Measurements from ENCODE around the gene PIAS1. TPM values are rescaled to one million over a fixed set of nuclear protein-coding genes. Genes with fewer than 3 reads are reported as not detected.

Gene PIAS1
- total and polyA plus RNA-seq, 12 donors = 5.8 to 37.9 (median 30.3) TPM

DNA sequence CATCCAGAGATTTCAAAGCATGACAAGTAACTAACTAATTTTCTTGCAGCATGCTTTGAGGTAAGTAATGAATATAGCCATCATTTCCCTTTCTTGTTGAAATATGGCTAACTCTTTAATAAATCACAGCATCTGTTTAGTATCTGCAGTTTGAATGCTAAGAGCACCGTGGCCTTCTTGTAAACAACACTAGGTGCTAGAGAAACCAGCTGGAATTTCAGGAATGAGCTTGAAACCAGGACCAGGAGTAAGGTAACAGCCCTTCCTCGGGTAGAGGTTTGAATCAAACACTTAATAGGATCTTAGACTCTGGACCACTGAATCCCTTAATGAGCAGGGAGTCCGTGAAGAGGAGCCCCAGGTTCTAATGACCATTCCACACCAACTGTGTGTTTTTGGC lies 137.4 kb downstream of the PIAS1 start:
- peaks cover 2 to 47% (median 25%) of the 10 kb centered on the region in 9 donors for H3K4me1 ChIP-seq
- H3K36me3 ChIP-seq = peaks cover 0 to 84% (median 14%) of the 10 kb centered on the region in 9 donors
- TF ChIP-seq, protein P1, sequence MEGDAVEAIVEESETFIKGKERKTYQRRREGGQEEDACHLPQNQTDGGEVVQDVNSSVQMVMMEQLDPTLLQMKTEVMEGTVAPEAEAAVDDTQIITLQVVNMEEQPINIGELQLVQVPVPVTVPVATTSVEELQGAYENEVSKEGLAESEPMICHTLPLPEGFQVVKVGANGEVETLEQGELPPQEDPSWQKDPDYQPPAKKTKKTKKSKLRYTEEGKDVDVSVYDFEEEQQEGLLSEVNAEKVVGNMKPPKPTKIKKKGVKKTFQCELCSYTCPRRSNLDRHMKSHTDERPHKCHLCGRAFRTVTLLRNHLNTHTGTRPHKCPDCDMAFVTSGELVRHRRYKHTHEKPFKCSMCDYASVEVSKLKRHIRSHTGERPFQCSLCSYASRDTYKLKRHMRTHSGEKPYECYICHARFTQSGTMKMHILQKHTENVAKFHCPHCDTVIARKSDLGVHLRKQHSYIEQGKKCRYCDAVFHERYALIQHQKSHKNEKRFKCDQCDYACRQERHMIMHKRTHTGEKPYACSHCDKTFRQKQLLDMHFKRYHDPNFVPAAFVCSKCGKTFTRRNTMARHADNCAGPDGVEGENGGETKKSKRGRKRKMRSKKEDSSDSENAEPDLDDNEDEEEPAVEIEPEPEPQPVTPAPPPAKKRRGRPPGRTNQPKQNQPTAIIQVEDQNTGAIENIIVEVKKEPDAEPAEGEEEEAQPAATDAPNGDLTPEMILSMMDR (IDR thresholded peaks at IDR 0.05) = no peak
- DNase-seq (no peak), ATAC-seq (no peak)
- no peaks in the 10 kb centered on the region for H3K27me3 ChIP-seq
- H3K9me3 ChIP-seq = no peaks in the 10 kb centered on the region
- no peak overlapping the region for H3K27ac ChIP-seq
- no peak overlapping the region for H3K4me3 ChIP-seq
- intact Hi-C loops (cut with DNase I) = no loop called here
- 59 to 75% methylated on average over 3 of the region's 3 CpGs for WGBS, 2 donors

DNA sequence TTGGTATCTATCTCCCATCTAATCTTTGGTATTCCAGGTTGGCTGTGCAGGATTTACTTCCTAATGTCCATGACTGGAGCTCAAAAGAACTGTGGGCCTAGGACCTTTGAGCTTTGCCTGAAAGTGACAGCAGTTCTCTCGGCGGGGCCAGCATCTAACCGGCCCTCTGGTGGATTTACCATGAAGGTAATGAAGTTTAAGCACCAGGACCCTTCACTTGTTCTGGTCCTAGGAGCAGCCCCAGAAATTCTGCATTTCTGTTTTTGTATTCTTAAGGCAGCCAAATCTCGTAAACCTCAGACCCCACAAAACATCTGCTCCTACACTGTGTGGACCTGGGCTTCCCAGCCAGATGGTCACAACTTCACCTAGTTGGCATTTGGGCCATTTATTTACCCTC lies 138.0 kb downstream of the PIAS1 start:
- 93 to 98% methylated on average over 4 of the region's 4 CpGs for WGBS, 2 donors
- no peak for ATAC-seq
- Histone ChIP-seq H3K27me3 (no peaks in the 10 kb centered on the region), H3K4me3 (no peak overlapping the region), H3K27ac (no peak overlapping the region), H3K4me1 (peaks cover 2 to 41% (median 20%) of the 10 kb centered on the region in 9 donors), H3K36me3 (peaks cover 0 to 82% (median 14%) of the 10 kb centered on the region in 9 donors), H3K9me3 (no peaks in the 10 kb centered on the region)
- intact Hi-C loops (cut with DNase I) = no loop called here
- no peak for DNase-seq
- TF ChIP-seq, protein P1 (IDR thresholded peaks at IDR 0.05) = no peak

DNA sequence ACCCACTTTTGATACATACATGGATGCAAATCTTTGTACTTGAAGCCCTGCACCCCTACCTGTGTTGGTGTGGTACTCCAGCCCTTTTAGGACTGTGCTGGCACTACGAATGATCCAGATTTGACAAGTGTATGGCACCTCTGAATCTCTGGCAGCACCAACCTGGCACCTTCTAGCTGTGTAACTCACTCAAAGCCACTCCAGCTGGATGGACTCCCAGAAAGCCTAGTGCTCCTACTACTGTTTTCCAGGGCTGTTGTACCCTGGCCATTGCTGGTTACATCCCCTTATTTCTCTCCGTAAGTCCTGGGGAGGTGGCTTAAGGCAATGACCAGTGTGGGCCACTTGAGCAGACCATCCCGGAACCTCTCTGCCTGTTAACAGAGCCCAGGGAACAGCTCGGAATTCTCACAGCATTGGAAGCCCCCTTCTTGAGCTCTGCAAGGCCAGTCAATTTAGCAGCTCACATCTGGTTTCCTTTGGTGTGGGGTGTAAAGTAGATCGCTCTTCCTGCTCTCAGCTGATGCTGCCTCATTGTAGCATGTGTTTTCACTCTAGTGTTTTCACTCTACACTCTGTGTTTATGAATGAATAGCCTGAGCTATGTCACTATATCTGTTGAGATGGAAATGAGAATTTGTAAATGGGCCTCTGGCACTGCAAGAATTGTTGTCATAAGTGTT lies 138.8 kb downstream of the PIAS1 start:
- no peaks in the 10 kb centered on the region for H3K27me3 ChIP-seq
- TF ChIP-seq, protein P1 (IDR thresholded peaks at IDR 0.05) = no peak
- no peaks in the 10 kb centered on the region for H3K9me3 ChIP-seq
- DNase-seq (peak in 1 of 2 donors; percentile 61), ATAC-seq (peak; percentile 54 to 87 (median 77))
- peaks cover 2 to 37% (median 13%) of the 10 kb centered on the region in 9 donors for H3K4me1 ChIP-seq
- peaks cover 0 to 73% (median 14%) of the 10 kb centered on the region in 9 donors for H3K36me3 ChIP-seq
- H3K4me3 ChIP-seq = no peak overlapping the region
- intact Hi-C loops (cut with DNase I) = no loop called here
- WGBS, 2 donors = 57 to 72% methylated on average over 5 of the region's 5 CpGs
- no peak overlapping the region for H3K27ac ChIP-seq

DNA sequence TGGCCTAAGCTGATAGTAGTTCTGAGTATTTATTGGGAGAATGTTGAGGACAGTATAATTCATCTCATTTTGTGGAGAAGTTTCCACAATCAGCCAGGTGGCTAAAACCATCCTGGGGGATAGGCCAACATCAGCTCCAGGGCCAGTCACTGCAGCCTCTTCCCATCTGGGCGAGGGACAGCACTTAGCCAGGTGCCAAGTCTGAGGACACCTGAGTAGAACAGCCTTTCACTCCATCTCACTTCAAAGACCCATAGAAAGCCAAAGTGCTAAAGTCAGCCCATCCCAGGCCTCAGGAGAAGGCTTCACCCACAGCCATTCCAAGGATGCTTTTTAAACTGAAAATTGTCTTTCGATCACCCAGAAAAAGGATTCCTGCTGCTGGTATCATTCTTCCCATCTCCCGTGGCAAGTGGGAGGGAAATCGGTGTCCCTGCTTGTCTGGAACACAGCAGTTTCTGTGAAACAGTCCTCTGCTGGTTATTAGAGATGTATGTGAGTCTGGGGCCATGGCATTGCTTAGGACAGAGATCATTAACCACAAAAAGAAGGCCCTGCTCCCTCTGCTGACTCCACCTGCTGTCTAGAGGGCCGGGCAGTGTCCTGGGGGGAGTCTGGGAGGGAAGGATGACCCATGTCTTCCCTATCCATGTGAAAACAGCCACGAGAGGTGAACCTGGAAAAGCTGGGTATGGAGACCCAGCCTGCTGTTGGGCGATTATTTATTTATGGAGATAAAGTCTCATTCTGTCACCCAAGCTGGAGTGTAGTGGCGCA lies 141.4 kb downstream of the PIAS1 start:
- no peak for DNase-seq
- TF ChIP-seq, protein P1 (IDR thresholded peaks at IDR 0.05) = no peak
- H3K36me3 ChIP-seq = peaks cover 0 to 47% (median 14%) of the 10 kb centered on the region in 9 donors
- no peak for ATAC-seq
- H3K4me1 ChIP-seq = peaks cover 0 to 45% (median 16%) of the 10 kb centered on the region in 9 donors
- H3K27ac ChIP-seq = no peak overlapping the region
- intact Hi-C loops (cut with DNase I) = no loop called here
- 92 to 95% methylated on average over 8 of the region's 8 CpGs for WGBS, 2 donors
- H3K4me3 ChIP-seq = no peak overlapping the region
- no peaks in the 10 kb centered on the region for H3K9me3 ChIP-seq
- H3K27me3 ChIP-seq = no peaks in the 10 kb centered on the region

Data from heart right ventricle (tissue), 16 donors.